Stomach (tissue), 4 donors: ENCODE results near the gene NKAIN2.

ENCODE experiments used
- CTCF ChIP-seq, 7 experiments: fragments of 450-650 bp in 4 of 7; fragments of 200-600 bp in 3 of 7; sonication (generic) in 3 of 7; IDR thresholded peaks; one replicate each; pipeline ENCODE4 v1.5.1; 2016 to 2019; ENCODE audit warnings: antibody characterized with exemption in 7 of 7, control low read depth in 2 of 7, mild to moderate bottlenecking in 1 of 7
- POLR2A ChIP-seq, 4 donors: fragments of 450-650 bp; IDR thresholded peaks; one replicate each; pipeline ENCODE4 v1.6.1; 2016; ENCODE audit warnings: antibody characterized with exemption in 4 of 4, control low read depth in 2 of 4, mild to moderate bottlenecking in 1 of 4, moderate library complexity in 1 of 4
- POLR2AphosphoS5 ChIP-seq, 3 donors: sonication (generic); formaldehyde crosslinking; IDR thresholded peaks; one replicate each; pipeline ENCODE4 v1.6.1; 2016; ENCODE audit warnings: antibody characterized with exemption in 3 of 3

GRCh38 chr6:124822721-124823120 is 1019.1 kb downstream of the NKAIN2 start:
- TF ChIP-seq POLR2AphosphoS5 (IDR thresholded peaks at IDR 0.05), result no peak
- no peak for TF ChIP-seq CTCF (IDR thresholded peaks at IDR 0.05)
- TF ChIP-seq POLR2A (IDR thresholded peaks at IDR 0.05), result no peak
